GM12878 (cell line): Measurements from ENCODE around the gene APCDD1L. TPM values are rescaled to one million over a fixed set of nuclear protein-coding genes. Genes with fewer than 3 reads are reported as not detected.
"Not testable (repeated sequence)": the region's sequence is repeated elsewhere in the genome, so short reads cannot be mapped to it uniquely, and the experiment has no call there.

Source experiments
- ATAC-seq: fragments of 200-7000 bp; cut with Tn5 transposase; 3 replicates; pipeline ENCODE4 v1.9.1; 2020; ENCODE audit warnings: mild to moderate bottlenecking, moderate library complexity
- BruUV-seq: library from RNA; stranded (reverse); fragments of 400-500 nt; replicated peaks from 2 replicates; lab custom pipeline; 2021; lab: Mats Ljungman, UMichigan
- CTCF ChIA-PET: fragments of 300-600 bp; sonication (Branson Sonifier 250); formaldehyde crosslinking; extraction: SDS; loops from one replicate; lab custom pipeline; 2021; ENCODE audit warnings: inconsistent platforms; lab: Yijun Ruan, JAX
- POLR2A ChIA-PET: fragments of 350-600 bp; formaldehyde crosslinking; extraction: SDS; loops from one replicate; lab custom pipeline; 2021; ENCODE audit warnings: inconsistent platforms; lab: Charles Lee
- RAD21 ChIA-PET: fragments of 300-600 bp; sonication (Branson Sonifier 250); formaldehyde crosslinking; loops from one replicate; lab custom pipeline; 2023; ENCODE audit warnings: antibody characterized with exemption; ENCODE audit not compliant: unreplicated experiment; lab: Charles Lee
- SMC1A ChIA-PET: fragments of 300-600 bp; sonication (Branson Sonifier 250); formaldehyde crosslinking; loops from one replicate; lab custom pipeline; 2023; ENCODE audit not compliant: unreplicated experiment, uncharacterized antibody; lab: Charles Lee
- DNase-seq: peaks from one replicate; pipeline ENCODE4 v3.0.0-alpha.2; 2011; ENCODE audit warnings: low read depth, low spot score
- FAIRE-seq: peaks from 3 replicates; lab custom pipeline; 2011; peaks lifted over from hg19 to GRCh38; lab: Jason Lieb, UNC
- H2AFZ ChIP-seq: 2 replicates; pipeline ENCODE4 v1.6.0; 2011; ENCODE audit warnings: low read depth, low read length, control low read depth; ENCODE audit not compliant: control insufficient read depth
- H3K27ac ChIP-seq: 2 replicates; pipeline ENCODE4 v1.5.1; 2011; ENCODE audit warnings: control low read depth; ENCODE audit not compliant: control insufficient read depth, insufficient read depth
- H3K27me3 ChIP-seq, 2 experiments: replicated peaks in 1 of 2; 2 replicates each; pipeline versions ENCODE4 v1.6.0 to v1.6.1; 2011; ENCODE audit warnings: low read length in 1 of 2; ENCODE audit not compliant: control insufficient read depth in 2 of 2, insufficient read depth in 2 of 2
- H3K36me3 ChIP-seq, 2 experiments: 2 replicates each; pipeline ENCODE4 v1.5.1; 2011; ENCODE audit warnings: low read length in 1 of 2; ENCODE audit not compliant: control insufficient read depth in 2 of 2, insufficient read depth in 2 of 2
- H3K4me1 ChIP-seq: 2 replicates; pipeline ENCODE4 v1.6.1; 2011; ENCODE audit warnings: mild to moderate bottlenecking, low read length, moderate library complexity, mixed read lengths; ENCODE audit not compliant: control insufficient read depth, insufficient read depth
- H3K4me2 ChIP-seq: 2 replicates; pipeline ENCODE4 v1.6.0; 2011; ENCODE audit warnings: control low read depth; ENCODE audit not compliant: control insufficient read depth, insufficient read depth
- H3K4me3 ChIP-seq: fragments of 200-600 bp; sonication (generic); 2 replicates; pipeline ENCODE4 v1.5.1; 2016
- H3K79me2 ChIP-seq: 2 replicates; pipeline ENCODE4 v1.6.0; 2011; ENCODE audit warnings: low read length; ENCODE audit not compliant: control insufficient read depth, insufficient read depth
- H3K9ac ChIP-seq: 2 replicates; pipeline ENCODE4 v1.8.0; 2011; ENCODE audit warnings: low read length, control low read depth, mixed read lengths; ENCODE audit not compliant: control insufficient read depth, insufficient read depth
- H3K9me3 ChIP-seq: replicated peaks from 3 replicates; pipeline ENCODE4 v1.5.1; 2011; ENCODE audit warnings: mild to moderate bottlenecking, low read length; ENCODE audit not compliant: control insufficient read depth, insufficient read depth
- H4K20me1 ChIP-seq: 2 replicates; pipeline ENCODE4 v1.6.0; 2011; ENCODE audit not compliant: control insufficient read depth, insufficient read depth
- MTA3 ChIP-seq: IDR thresholded peaks from 2 replicates; pipeline ENCODE4 v1.6.1; 2012; ENCODE audit warnings: low read length, inconsistent platforms, borderline replicate concordance
- SRF ChIP-seq, 2 experiments: IDR thresholded peaks; 2 replicates each; pipeline ENCODE4 v1.6.1; 2011; ENCODE audit warnings: low read depth in 2 of 2, low read length in 2 of 2, mild to moderate bottlenecking in 1 of 2, moderate library complexity in 1 of 2
- WGBS: methylation state at CpG from one replicate; pipeline ENCODE4 v1.1.6; 2016; ENCODE audit warnings: low lambda C conversion rate; ENCODE audit not compliant: insufficient replicate concordance, insufficient coverage; ENCODE audit errors: missing lambda C conversion rate; 5-methylcytosine and 5-hydroxymethylcytosine counted together
- in situ Hi-C: fragments of 300-500 bp; cut with MboI; formaldehyde crosslinking; loops from 9 replicates; pipeline ENCODE4 v1.14.3; 2018; ENCODE audit warnings: mixed read lengths
- intact Hi-C: fragments of 100-400 bp; cut with micrococcal nuclease; formaldehyde crosslinking; loops from one replicate; pipeline ENCODE4 v1.14.2; 2022; ENCODE audit not compliant: unreplicated experiment
- polyA plus RNA-seq, 11 experiments: library from polyadenylated mRNA; depleted of rRNA in 4 of 11; unstranded in 6 of 11; stranded (reverse) in 5 of 11; fragments of >200 nt; fragmentation: Nextera tagmentation in 4 of 11; fragmentation: Illumina TruSeq in 1 of 11; extraction: Ambion mirVana in 4 of 11; extraction: Trizol in 1 of 11; gene quantifications; 1 replicate in 1 of 11; 2 replicates in 10 of 11; pipeline versions ENCODE4 v1.2.1 to v1.2.3, GENCODE V29; 2011 to 2016; ENCODE audit warnings: inconsistent platforms in 2 of 11, missing spikeins in 2 of 11, low read depth in 1 of 11
- total RNA-seq, 4 experiments: library from RNA; depleted of rRNA in 3 of 4; stranded (reverse); fragments of >200 nt in 3 of 4; fragmentation: Illumina TruSeq in 1 of 4; extraction: Trizol in 1 of 4; gene quantifications; 2 replicates each; pipeline versions ENCODE4 v1.2.1 to v1.2.3, GENCODE V29; 2013 to 2021

APCDD1L gene
- total and polyA plus RNA-seq, 10 of the 15 experiments (the other 5 are each of a cell fraction or from before 2014, with no cell fraction given): 0.14 to 0.50 TPM; not detected in 8

- TF ChIP-seq MTA3: no peak
- no peak for TF ChIP-seq SRF (IDR thresholded peaks at IDR 0.05; ENCODE audit: low read depth in 2 of 2, low read length in 2 of 2)
- TF ChIP-seq, all 136 proteins: peak for 0
These were observed 99.1 kb downstream of the APCDD1L start (continued) for GRCh38 chr20:58416057-58416456.

GRCh38 chr20:58414786-58415185 is 100.4 kb downstream of the APCDD1L start:
- H3K9ac ChIP-seq, DNase-seq, intact Hi-C loops, SMC1A ChIA-PET, ATAC-seq, H3K4me1 ChIP-seq, H3K27ac ChIP-seq, H2AFZ ChIP-seq, H3K9me3 ChIP-seq, H3K4me2 ChIP-seq, BruUV-seq, in situ Hi-C loops, H4K20me1 ChIP-seq, CTCF ChIA-PET, POLR2A ChIA-PET, RAD21 ChIA-PET, FAIRE-seq, H3K27me3 ChIP-seq, H3K4me3 ChIP-seq: not testable (repeated sequence)
- Histone ChIP-seq H3K79me2 (peaks cover 54% of the 10 kb centered on the region), H3K36me3 (peaks cover 0 to 18% of the 10 kb centered on the region in 2 experiments; a peak in 3 of 4 replicates)
- 88% methylated on average over 13 of the region's 26 CpGs for WGBS

DNA sequence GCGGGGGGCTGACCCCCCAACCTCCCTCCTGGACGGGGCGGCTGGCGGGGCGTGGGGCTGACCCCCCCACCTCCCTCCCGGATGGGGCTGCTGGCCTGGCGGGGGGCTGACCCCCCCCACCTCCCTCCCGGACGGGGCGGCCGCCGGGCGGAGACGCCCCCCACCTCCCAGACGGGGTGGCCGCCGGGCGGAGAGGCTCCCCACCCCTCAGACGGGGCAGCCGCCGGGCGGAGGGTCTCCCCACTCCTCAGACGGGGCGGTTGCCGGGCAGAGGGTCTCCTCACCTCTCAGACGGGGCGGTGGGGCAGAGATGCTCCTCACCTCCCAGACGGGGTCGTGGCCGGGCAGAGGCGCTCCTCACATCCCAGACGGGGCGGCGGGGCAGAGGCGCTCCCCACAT is 101.0 kb downstream of the APCDD1L start:
- SMC1A ChIA-PET, in situ Hi-C loops, H3K4me1 ChIP-seq, POLR2A ChIA-PET, H4K20me1 ChIP-seq, H3K9me3 ChIP-seq, BruUV-seq, H2AFZ ChIP-seq, H3K27ac ChIP-seq, CTCF ChIA-PET, H3K9ac ChIP-seq, RAD21 ChIA-PET, ATAC-seq, H3K4me2 ChIP-seq, intact Hi-C loops, H3K27me3 ChIP-seq, H3K4me3 ChIP-seq, FAIRE-seq, DNase-seq: not testable (repeated sequence)
- no CpG with 5 or more reads among the region's 35 CpGs for WGBS
- peaks cover 59% of the 10 kb centered on the region for H3K79me2 ChIP-seq
- peaks cover 0 to 13% of the 10 kb centered on the region in 2 experiments; a peak in 2 of 4 replicates for H3K36me3 ChIP-seq

Other genes with a start within 250 kb of the APCDD1L start
- gene RAB22A, start 205.7 kb downstream of the APCDD1L start, total RNA-seq (2014; rRNA removed): 9.6 and 9.8 TPM in 2 replicates
- gene RAB22A, start 205.7 kb downstream of the APCDD1L start, total RNA-seq (2014; rRNA removed; fragmentation: Illumina TruSeq; extraction: Trizol): 10.6 and 11.0 TPM in 2 replicates
- 10.1 and 10.2 TPM in 2 replicates for gene RAB22A, start 205.7 kb downstream of the APCDD1L start, total RNA-seq (2021)
- gene RAB22A, start 205.7 kb downstream of the APCDD1L start, polyA plus RNA-seq (2011; rRNA removed): 11.7 and 15.7 TPM in 2 replicates
- 7.7 and 9.2 TPM in 2 replicates for gene RAB22A, start 205.7 kb downstream of the APCDD1L start, polyA plus RNA-seq (2014; fragmentation: Illumina TruSeq; extraction: Trizol)
- gene RAB22A, start 205.7 kb downstream of the APCDD1L start, polyA plus RNA-seq (2014; fragmentation: Nextera tagmentation; extraction: Ambion mirVana): 1 to 10 TPM; 2.7 to 3.7 TPM
- gene RAB22A, start 205.7 kb downstream of the APCDD1L start, polyA plus RNA-seq (2014; rRNA removed): 7.9 TPM in 2 replicates
- gene RAB22A, start 205.7 kb downstream of the APCDD1L start, polyA plus RNA-seq (2016; fragmentation: Nextera tagmentation; extraction: Ambion mirVana): 10 to 100 TPM; 11.7 to 12.0 TPM
- gene VAPB, start 126.2 kb downstream of the APCDD1L start, total RNA-seq (2014; rRNA removed): 6.2 and 8.4 TPM in 2 replicates
- gene VAPB, start 126.2 kb downstream of the APCDD1L start, total RNA-seq (2014; rRNA removed; fragmentation: Illumina TruSeq; extraction: Trizol): 14.2 and 15.3 TPM in 2 replicates
- 27.0 and 28.0 TPM in 2 replicates for gene VAPB, start 126.2 kb downstream of the APCDD1L start, total RNA-seq (2021)
- gene VAPB, start 126.2 kb downstream of the APCDD1L start, polyA plus RNA-seq (2011; rRNA removed): 22.7 and 30.7 TPM in 2 replicates
- 28.6 and 40.3 TPM in 2 replicates for gene VAPB, start 126.2 kb downstream of the APCDD1L start, polyA plus RNA-seq (2014; fragmentation: Illumina TruSeq; extraction: Trizol)
- 10 to 100 TPM in 1 of 2 experiments, 1 to 10 TPM in 1; 3.2 to 10.7 TPM for gene VAPB, start 126.2 kb downstream of the APCDD1L start, polyA plus RNA-seq (2014; fragmentation: Nextera tagmentation; extraction: Ambion mirVana)
- 18.2 and 18.3 TPM in 2 replicates for gene VAPB, start 126.2 kb downstream of the APCDD1L start, polyA plus RNA-seq (2014; rRNA removed)
- 10 to 100 TPM; 26.8 to 28.2 TPM for gene VAPB, start 126.2 kb downstream of the APCDD1L start, polyA plus RNA-seq (2016; fragmentation: Nextera tagmentation; extraction: Ambion mirVana)
- 18.7 and 22.8 TPM in 2 replicates for gene STX16, start 135.9 kb upstream of the APCDD1L start, total RNA-seq (2014; rRNA removed)
- 21.7 and 22.4 TPM in 2 replicates for gene STX16, start 135.9 kb upstream of the APCDD1L start, total RNA-seq (2014; rRNA removed; fragmentation: Illumina TruSeq; extraction: Trizol)
- gene STX16, start 135.9 kb upstream of the APCDD1L start, total RNA-seq (2021): 44.9 and 49.4 TPM in 2 replicates
- gene STX16, start 135.9 kb upstream of the APCDD1L start, polyA plus RNA-seq (2011; rRNA removed): 66.6 and 83.2 TPM in 2 replicates
- gene STX16, start 135.9 kb upstream of the APCDD1L start, polyA plus RNA-seq (2014; fragmentation: Illumina TruSeq; extraction: Trizol): 54.4 and 66.8 TPM in 2 replicates
- 10 to 100 TPM in 1 of 2 experiments, 1 to 10 TPM in 1; 6.3 to 11.1 TPM for gene STX16, start 135.9 kb upstream of the APCDD1L start, polyA plus RNA-seq (2014; fragmentation: Nextera tagmentation; extraction: Ambion mirVana)
- gene STX16, start 135.9 kb upstream of the APCDD1L start, polyA plus RNA-seq (2014; rRNA removed): 64.3 and 68.4 TPM in 2 replicates
- gene STX16, start 135.9 kb upstream of the APCDD1L start, polyA plus RNA-seq (2016; fragmentation: Nextera tagmentation; extraction: Ambion mirVana): 10 to 100 TPM; 34.9 to 36.7 TPM
- 12.2 and 14.1 TPM in 2 replicates for gene NPEPL1, start 177.4 kb upstream of the APCDD1L start, total RNA-seq (2014; rRNA removed)
- gene NPEPL1, start 177.4 kb upstream of the APCDD1L start, total RNA-seq (2014; rRNA removed; fragmentation: Illumina TruSeq; extraction: Trizol): 8.0 and 9.0 TPM in 2 replicates
- gene NPEPL1, start 177.4 kb upstream of the APCDD1L start, total RNA-seq (2021): 19.5 and 21.3 TPM in 2 replicates
- 1.8 and 3.1 TPM in 2 replicates for gene NPEPL1, start 177.4 kb upstream of the APCDD1L start, polyA plus RNA-seq (2011; rRNA removed)
- gene NPEPL1, start 177.4 kb upstream of the APCDD1L start, polyA plus RNA-seq (2014; fragmentation: Illumina TruSeq; extraction: Trizol): 1.6 and 6.1 TPM in 2 replicates
- gene NPEPL1, start 177.4 kb upstream of the APCDD1L start, polyA plus RNA-seq (2014; fragmentation: Nextera tagmentation; extraction: Ambion mirVana): under 1 TPM; 0.08 to 0.80 TPM
- 20.0 and 23.1 TPM in 2 replicates for gene NPEPL1, start 177.4 kb upstream of the APCDD1L start, polyA plus RNA-seq (2014; rRNA removed)
- 10 to 100 TPM; 11.4 to 13.1 TPM for gene NPEPL1, start 177.4 kb upstream of the APCDD1L start, polyA plus RNA-seq (2016; fragmentation: Nextera tagmentation; extraction: Ambion mirVana)